ENCODE data around the gene TMEM135. TPM values are rescaled to one million over a fixed set of nuclear protein-coding genes. Genes with fewer than 3 reads are reported as not detected.
"Not testable (repeated sequence)": the region's sequence is repeated elsewhere in the genome, so short reads cannot be mapped to it uniquely, and the experiment has no call there.

TMEM135 gene
- polyA plus RNA-seq (2012; ENCODE audit: insufficient read depth, insufficient read length, low read depth): 6.5 TPM

GRCh38 chr11:87037450-87038234 lies at the start of gene TMEM135:
Gene TMEM135 (plus strand): TSS chr11:87037934. CDS start chr11:87038046, 112 bp downstream.
- H3K9me3 ChIP-seq: no peaks in the 10 kb centered on the region
- H3K4me3 ChIP-seq (ENCODE audit: low read depth, low read length): peak within 1 kb of the TSS; percentile 96
- H3K4me1 ChIP-seq: no peaks in the 10 kb centered on the region
- no peaks in the 10 kb centered on the region for H3K36me3 ChIP-seq
- TF ChIP-seq, protein P1, sequence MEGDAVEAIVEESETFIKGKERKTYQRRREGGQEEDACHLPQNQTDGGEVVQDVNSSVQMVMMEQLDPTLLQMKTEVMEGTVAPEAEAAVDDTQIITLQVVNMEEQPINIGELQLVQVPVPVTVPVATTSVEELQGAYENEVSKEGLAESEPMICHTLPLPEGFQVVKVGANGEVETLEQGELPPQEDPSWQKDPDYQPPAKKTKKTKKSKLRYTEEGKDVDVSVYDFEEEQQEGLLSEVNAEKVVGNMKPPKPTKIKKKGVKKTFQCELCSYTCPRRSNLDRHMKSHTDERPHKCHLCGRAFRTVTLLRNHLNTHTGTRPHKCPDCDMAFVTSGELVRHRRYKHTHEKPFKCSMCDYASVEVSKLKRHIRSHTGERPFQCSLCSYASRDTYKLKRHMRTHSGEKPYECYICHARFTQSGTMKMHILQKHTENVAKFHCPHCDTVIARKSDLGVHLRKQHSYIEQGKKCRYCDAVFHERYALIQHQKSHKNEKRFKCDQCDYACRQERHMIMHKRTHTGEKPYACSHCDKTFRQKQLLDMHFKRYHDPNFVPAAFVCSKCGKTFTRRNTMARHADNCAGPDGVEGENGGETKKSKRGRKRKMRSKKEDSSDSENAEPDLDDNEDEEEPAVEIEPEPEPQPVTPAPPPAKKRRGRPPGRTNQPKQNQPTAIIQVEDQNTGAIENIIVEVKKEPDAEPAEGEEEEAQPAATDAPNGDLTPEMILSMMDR (IDR thresholded peaks at IDR 0.05; ENCODE audit: low read depth, low read length): no peak
- no peaks in the 10 kb centered on the region for H3K27me3 ChIP-seq
- peak; percentile 95 for DNase-seq

DNA sequence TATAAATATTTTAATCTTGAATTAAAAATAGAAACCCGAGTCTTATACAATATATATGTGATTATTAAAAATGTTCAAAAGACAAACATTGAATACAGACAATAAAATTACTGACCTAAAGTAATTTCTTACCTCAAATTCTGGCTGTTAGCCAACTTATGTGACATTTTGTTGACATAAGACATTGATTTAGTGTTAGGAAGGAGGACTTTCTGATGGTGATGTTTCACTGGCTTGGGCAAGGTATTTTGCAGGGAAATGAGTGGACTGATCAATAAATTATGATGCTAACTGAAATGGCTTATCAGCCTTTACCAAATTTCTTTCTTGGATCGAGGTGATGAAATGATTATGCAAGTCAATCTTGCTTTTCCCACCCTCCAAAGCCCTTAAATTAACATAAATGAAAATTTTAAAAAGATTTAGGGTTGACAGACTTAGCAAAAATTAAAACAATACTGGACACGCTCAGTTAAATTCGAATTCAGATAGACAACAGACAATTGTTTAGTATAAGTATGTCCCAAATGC lies 49.3 kb upstream of the TMEM135 start:
- TF ChIP-seq, protein P1 (IDR thresholded peaks at IDR 0.05; ENCODE audit: low read depth, low read length): no peak
- Histone ChIP-seq H3K4me3 (ENCODE audit: low read depth, low read length) (no peak overlapping the region), H3K4me1 (no peaks in the 10 kb centered on the region), H3K27me3 (peaks cover 8% of the 10 kb centered on the region), H3K9me3 (no peaks in the 10 kb centered on the region), H3K36me3 (no peaks in the 10 kb centered on the region)
- no peak for DNase-seq

DNA sequence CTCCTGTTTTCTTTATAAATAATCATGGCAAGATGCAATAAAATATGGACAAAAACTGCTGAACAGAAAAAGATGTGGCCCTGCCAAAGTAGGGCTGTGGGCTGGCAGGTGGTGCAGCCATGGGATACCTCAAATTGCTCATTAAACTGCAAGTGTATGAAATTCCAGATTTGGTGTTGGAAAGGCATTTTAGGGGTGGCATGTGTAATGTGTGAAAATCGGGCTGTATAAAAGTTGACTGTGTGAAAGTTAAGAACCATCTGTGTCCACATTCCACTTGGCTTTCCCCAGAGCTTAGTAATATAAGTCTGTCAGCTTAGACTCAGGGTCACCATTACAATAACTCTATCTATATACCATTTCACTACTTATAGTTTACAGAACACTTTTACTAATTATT lies 47.7 kb upstream of the TMEM135 start:
- H3K4me3 ChIP-seq (ENCODE audit: low read depth, low read length): no peak overlapping the region
- no peaks in the 10 kb centered on the region for H3K9me3 ChIP-seq
- TF ChIP-seq, protein P1 (IDR thresholded peaks at IDR 0.05; ENCODE audit: low read depth, low read length): no peak
- H3K36me3 ChIP-seq: no peaks in the 10 kb centered on the region
- no peaks in the 10 kb centered on the region for H3K4me1 ChIP-seq
- peaks cover 8% of the 10 kb centered on the region for H3K27me3 ChIP-seq
- DNase-seq: no peak

GRCh38 chr11:86990515-86990914 lies 47.2 kb upstream of the TMEM135 start:
- Histone ChIP-seq H3K4me1 (no peaks in the 10 kb centered on the region), H3K36me3 (no peaks in the 10 kb centered on the region), H3K27me3 (peaks cover 8% of the 10 kb centered on the region), H3K4me3 (ENCODE audit: low read depth, low read length) (no peak overlapping the region), H3K9me3 (no peaks in the 10 kb centered on the region)
- no peak for DNase-seq
- TF ChIP-seq, protein P1 (IDR thresholded peaks at IDR 0.05; ENCODE audit: low read depth, low read length): no peak

- Histone ChIP-seq H3K9me3 (no peaks in the 10 kb centered on the region), H3K4me3 (ENCODE audit: low read depth, low read length) (no peak overlapping the region), H3K4me1 (no peaks in the 10 kb centered on the region), H3K27me3 (peaks cover 8% of the 10 kb centered on the region), H3K36me3 (no peaks in the 10 kb centered on the region)
- no peak for DNase-seq
- TF ChIP-seq, protein P1 (IDR thresholded peaks at IDR 0.05; ENCODE audit: low read depth, low read length): no peak
These were observed 46.4 kb upstream of the TMEM135 start for GRCh38 chr11:86991341-86991740.

DNA sequence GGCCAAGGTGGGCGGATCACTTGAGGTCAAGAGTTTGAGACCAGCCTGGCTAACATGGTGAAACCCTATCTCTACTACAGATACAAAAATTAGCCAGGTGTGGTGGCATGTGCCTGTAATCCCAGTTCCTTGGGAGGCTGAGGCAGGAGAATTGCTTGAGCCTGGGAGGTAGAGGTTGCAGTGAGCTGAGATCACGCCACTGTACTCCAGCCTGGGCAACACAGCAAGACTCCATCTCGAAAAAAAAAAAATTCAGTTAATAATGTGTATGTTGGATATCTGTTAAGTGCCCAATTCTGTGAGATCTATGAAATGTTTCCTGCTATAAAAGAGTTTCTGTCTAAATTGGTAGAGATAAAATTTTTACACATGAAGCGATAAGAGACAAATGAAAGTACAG lies 45.4 kb upstream of the TMEM135 start:
- H3K4me1 ChIP-seq; H3K4me3 ChIP-seq (ENCODE audit: low read depth, low read length); DNase-seq: not testable (repeated sequence)

More for the DNA sequence above, 45.4 kb upstream of the TMEM135 start:
- H3K36me3 ChIP-seq, H3K9me3 ChIP-seq, H3K27me3 ChIP-seq: not testable (repeated sequence)

Measured in BE2C (cell line).